ENCODE results near the gene UBQLN1. TPM values are rescaled to one million over a fixed set of nuclear protein-coding genes. Genes with fewer than 3 reads are reported as not detected.

UBQLN1 gene
- total and polyA plus RNA-seq, 2 donors (not counting 3 experiments of a cell fraction or from before 2014, with no cell fraction given), result 66.1 to 110 TPM

- Histone ChIP-seq H3K36me3 (ENCODE audit: control insufficient read depth in 2 of 2, extremely low read depth in 1 of 2, insufficient read depth in 2 of 2, low read length in 2 of 2) (no peaks in the 10 kb centered on the region), H3K9me1 (replicated peaks; ENCODE audit: control insufficient read depth, extremely low read depth, insufficient read depth, low read length) (no peaks in the 10 kb centered on the region), H3K4me2 (ENCODE audit: insufficient read depth, low read length) (no peak overlapping the region), H4K20me1 (replicated peaks; ENCODE audit: control insufficient read depth, extremely low read depth, insufficient read depth, low read length) (no peaks in the 10 kb centered on the region), H3K9me3 (replicated peaks; ENCODE audit: control insufficient read depth, insufficient read depth, low read length) (no peaks in the 10 kb centered on the region), H2AFZ (ENCODE audit: low read depth, low read length) (no peak overlapping the region), H3K79me2 (ENCODE audit: control insufficient read depth, insufficient read depth, low read length) (no peaks in the 10 kb centered on the region), H3K27ac (ENCODE audit: insufficient read depth, low read depth, low read length) (no peak overlapping the region), H3K4me1 (ENCODE audit: control insufficient read depth, extremely low read depth, insufficient read depth, low read length) (no peaks in the 10 kb centered on the region), H3K4me3 (replicated peaks in 1 of 3; ENCODE audit: insufficient read depth in 1 of 3, low read depth in 1 of 3, low read length in 3 of 3) (no peak overlapping the region), H3K27me3 (ENCODE audit: control insufficient read depth in 2 of 2, insufficient read depth in 2 of 2, low read length in 2 of 2) (no peaks in the 10 kb centered on the region), H3K9ac (replicated peaks; ENCODE audit: extremely low read depth, insufficient read depth, low read length) (no peak overlapping the region)
- TF ChIP-seq EZH2 (IDR thresholded peaks at IDR 0.05; ENCODE audit: borderline replicate concordance, low read depth, low read length, severe bottlenecking) (no peak), GATA2 (IDR thresholded peaks at IDR 0.05; ENCODE audit: insufficient read depth, insufficient read length, low read depth, low read length) (no peak), JUN (IDR thresholded peaks at IDR 0.05; ENCODE audit: borderline replicate concordance, insufficient read depth, insufficient read length, low read depth) (no peak)
- no peak for FAIRE-seq
- BruUV-seq (replicated peaks), result no TSS peak
- ChIA-PET POLR2A (no interaction called here), CTCF (interaction anchor here (1.1 kb wide), 1 partner anchor 12 kb away, joined by 3 read pairs; no protein-coding TSS in a partner anchor)
- DNase-seq (ENCODE audit: low read depth, low spot score), result no peak
- intact Hi-C loops (cut with micrococcal nuclease), result no loop called here
- dilution Hi-C loops (cut with MboI; ENCODE audit: extremely low pct_ligation_motif_present, low sequenced_read_pairs), result no loop called here
Observed at GRCh38 chr9:83754383-83754977, 46.7 kb upstream of the UBQLN1 start.

DNA sequence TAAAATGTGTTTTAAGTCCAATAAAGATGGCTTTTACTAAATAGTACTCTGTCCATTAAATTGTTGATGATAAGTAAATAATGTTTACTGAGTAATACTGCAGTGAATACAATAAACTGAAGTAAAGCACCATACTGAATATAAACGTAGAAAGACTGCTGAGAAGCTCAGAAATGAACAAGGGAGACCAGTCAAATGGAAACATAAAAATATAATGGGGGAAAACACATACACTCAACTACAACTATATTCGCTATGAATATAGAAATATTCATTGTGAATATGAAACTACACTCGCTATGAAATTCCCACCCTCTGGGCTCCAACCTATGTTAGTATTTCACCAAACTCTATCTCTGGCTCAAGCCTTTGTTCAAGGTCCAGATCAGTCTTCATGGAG lies 41.9 kb upstream of the UBQLN1 start:
- no peak overlapping the region for H3K9ac ChIP-seq (replicated peaks; ENCODE audit: extremely low read depth, insufficient read depth, low read length)
- CTCF ChIA-PET, result no interaction called here
- H3K79me2 ChIP-seq (ENCODE audit: control insufficient read depth, insufficient read depth, low read length), result no peaks in the 10 kb centered on the region
- no peaks in the 10 kb centered on the region for H3K27me3 ChIP-seq (ENCODE audit: control insufficient read depth in 2 of 2, insufficient read depth in 2 of 2, low read length in 2 of 2)
- TF ChIP-seq GATA2 (IDR thresholded peaks at IDR 0.05; ENCODE audit: insufficient read depth, insufficient read length, low read depth, low read length) (no peak), EZH2 (IDR thresholded peaks at IDR 0.05; ENCODE audit: borderline replicate concordance, low read depth, low read length, severe bottlenecking) (no peak), FOS (IDR thresholded peaks at IDR 0.05; ENCODE audit: borderline replicate concordance, insufficient read depth, low read length) (no peak), JUN (IDR thresholded peaks at IDR 0.05; ENCODE audit: borderline replicate concordance, insufficient read depth, insufficient read length, low read depth) (no peak), MAX (IDR thresholded peaks at IDR 0.05; ENCODE audit: insufficient read depth, insufficient read length) (no peak), POLR2A (IDR thresholded peaks at IDR 0.05; ENCODE audit: low read depth, low read length) (no peak), POLR2AphosphoS5 (IDR thresholded peaks at IDR 0.05; ENCODE audit: insufficient read depth, low read depth, low read length) (no peak), CTCF (IDR thresholded peaks at IDR 0.05; ENCODE audit: extremely low read depth in 1 of 2, insufficient read depth in 1 of 2, low read depth in 1 of 2, low read length in 2 of 2) (no peak), MYC (IDR thresholded peaks at IDR 0.05; ENCODE audit: low read depth, low read length) (no peak)
- no peaks in the 10 kb centered on the region for H3K9me3 ChIP-seq (replicated peaks; ENCODE audit: control insufficient read depth, insufficient read depth, low read length)
- H3K27ac ChIP-seq (ENCODE audit: insufficient read depth, low read depth, low read length), result no peak overlapping the region
- H3K4me2 ChIP-seq (ENCODE audit: insufficient read depth, low read length), result no peak overlapping the region
- no peaks in the 10 kb centered on the region for H3K36me3 ChIP-seq (ENCODE audit: control insufficient read depth in 2 of 2, extremely low read depth in 1 of 2, insufficient read depth in 2 of 2, low read length in 2 of 2)
- no peak overlapping the region for H2AFZ ChIP-seq (ENCODE audit: low read depth, low read length)
- POLR2A ChIA-PET, result no interaction called here
- dilution Hi-C loops (cut with MboI; ENCODE audit: extremely low pct_ligation_motif_present, low sequenced_read_pairs) (no loop called here), intact Hi-C loops (cut with micrococcal nuclease) (no loop called here)
- no peaks in the 10 kb centered on the region for H4K20me1 ChIP-seq (replicated peaks; ENCODE audit: control insufficient read depth, extremely low read depth, insufficient read depth, low read length)
- no TSS peak for BruUV-seq (replicated peaks)
- H3K9me1 ChIP-seq (replicated peaks; ENCODE audit: control insufficient read depth, extremely low read depth, insufficient read depth, low read length), result no peaks in the 10 kb centered on the region
- DNase-seq (ENCODE audit: low read depth, low spot score) (no peak), FAIRE-seq (no peak)
- no peak overlapping the region for H3K4me3 ChIP-seq (replicated peaks in 1 of 3; ENCODE audit: insufficient read depth in 1 of 3, low read depth in 1 of 3, low read length in 3 of 3)
- no peaks in the 10 kb centered on the region for H3K4me1 ChIP-seq (ENCODE audit: control insufficient read depth, extremely low read depth, insufficient read depth, low read length)
